ENCODE data around the gene DUSP8.
"Not testable (repeated sequence)": the region's sequence is repeated elsewhere in the genome, so short reads cannot be mapped to it uniquely, and the experiment has no call there.

Gene DUSP8

DNA sequence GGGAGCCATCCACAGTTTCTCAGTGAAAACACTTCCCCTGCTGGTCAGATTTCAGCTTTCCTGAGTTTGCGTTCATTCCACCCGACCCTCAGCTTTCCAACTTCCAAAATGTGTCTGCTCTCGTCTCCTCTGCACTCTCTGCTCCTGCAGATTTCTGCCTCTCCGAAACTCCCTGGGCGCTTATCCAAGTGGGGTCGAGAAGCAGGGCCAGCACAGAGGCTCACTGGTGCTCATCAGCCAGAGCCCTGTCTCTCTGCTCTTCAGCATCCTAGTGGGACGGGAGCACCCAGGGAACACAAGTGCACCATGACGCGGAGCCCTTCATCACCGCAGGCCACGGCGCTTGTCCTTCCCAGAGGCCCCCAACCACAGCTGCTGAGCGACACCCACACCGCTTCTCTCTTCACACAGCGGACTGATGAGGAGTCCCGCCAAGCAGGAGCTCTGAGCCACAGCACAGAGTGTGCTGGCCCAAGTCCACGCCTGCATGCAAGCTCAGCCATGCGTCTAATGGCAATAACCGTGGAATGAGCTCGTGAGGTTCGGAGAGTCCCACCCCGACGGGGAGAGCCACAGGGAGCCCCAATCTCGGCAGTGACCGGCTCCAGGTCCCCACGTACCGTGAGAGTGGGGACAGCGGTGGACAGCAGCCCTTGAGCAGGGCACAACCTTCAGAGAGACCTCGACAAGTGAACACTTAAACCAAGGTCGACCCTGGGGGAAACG, 57.6 kb downstream of the DUSP8 start:
- no peaks in the 10 kb centered on the region for H3K79me2 ChIP-seq (ENCODE audit: insufficient read depth, low read length)
- no peaks in the 10 kb centered on the region for H3K9me2 ChIP-seq (ENCODE audit: low read depth, low read length)
- H3K4me3 ChIP-seq (ENCODE audit: low read depth, low read length, poor library complexity, severe bottlenecking): no peak overlapping the region
- H3K9me3 ChIP-seq (ENCODE audit: low read length): no peaks in the 10 kb centered on the region
- H2AFZ ChIP-seq (ENCODE audit: low read length): no peak overlapping the region
- no peaks in the 10 kb centered on the region; the same call in 1 of the 2 replicates for H3K36me3 ChIP-seq (ENCODE audit: insufficient read depth, low read length)
- no peaks in the 10 kb centered on the region for H3K27me3 ChIP-seq (ENCODE audit: insufficient read depth, low read length)
- TF ChIP-seq EZH2 (IDR thresholded peaks at IDR 0.05; ENCODE audit: borderline replicate concordance, low read length): no peak
- TF ChIP-seq, protein P1, sequence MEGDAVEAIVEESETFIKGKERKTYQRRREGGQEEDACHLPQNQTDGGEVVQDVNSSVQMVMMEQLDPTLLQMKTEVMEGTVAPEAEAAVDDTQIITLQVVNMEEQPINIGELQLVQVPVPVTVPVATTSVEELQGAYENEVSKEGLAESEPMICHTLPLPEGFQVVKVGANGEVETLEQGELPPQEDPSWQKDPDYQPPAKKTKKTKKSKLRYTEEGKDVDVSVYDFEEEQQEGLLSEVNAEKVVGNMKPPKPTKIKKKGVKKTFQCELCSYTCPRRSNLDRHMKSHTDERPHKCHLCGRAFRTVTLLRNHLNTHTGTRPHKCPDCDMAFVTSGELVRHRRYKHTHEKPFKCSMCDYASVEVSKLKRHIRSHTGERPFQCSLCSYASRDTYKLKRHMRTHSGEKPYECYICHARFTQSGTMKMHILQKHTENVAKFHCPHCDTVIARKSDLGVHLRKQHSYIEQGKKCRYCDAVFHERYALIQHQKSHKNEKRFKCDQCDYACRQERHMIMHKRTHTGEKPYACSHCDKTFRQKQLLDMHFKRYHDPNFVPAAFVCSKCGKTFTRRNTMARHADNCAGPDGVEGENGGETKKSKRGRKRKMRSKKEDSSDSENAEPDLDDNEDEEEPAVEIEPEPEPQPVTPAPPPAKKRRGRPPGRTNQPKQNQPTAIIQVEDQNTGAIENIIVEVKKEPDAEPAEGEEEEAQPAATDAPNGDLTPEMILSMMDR (IDR thresholded peaks at IDR 0.05; ENCODE audit: low read length): no peak
- peaks cover 25% of the 10 kb centered on the region for H3K4me1 ChIP-seq (ENCODE audit: insufficient read depth, low read length, severe bottlenecking)
- H3K9ac ChIP-seq (ENCODE audit: low read length): no peak overlapping the region
- H3F3A ChIP-seq (ENCODE audit: insufficient read depth, low read length): peaks cover 8% of the 10 kb centered on the region
- no peak overlapping the region for H3K27ac ChIP-seq (ENCODE audit: low read depth, low read length, poor library complexity, severe bottlenecking)
- no peak overlapping the region for H3K4me2 ChIP-seq (ENCODE audit: low read length)
- no peaks in the 10 kb centered on the region for H4K20me1 ChIP-seq (ENCODE audit: insufficient read depth, low read length)

DNA sequence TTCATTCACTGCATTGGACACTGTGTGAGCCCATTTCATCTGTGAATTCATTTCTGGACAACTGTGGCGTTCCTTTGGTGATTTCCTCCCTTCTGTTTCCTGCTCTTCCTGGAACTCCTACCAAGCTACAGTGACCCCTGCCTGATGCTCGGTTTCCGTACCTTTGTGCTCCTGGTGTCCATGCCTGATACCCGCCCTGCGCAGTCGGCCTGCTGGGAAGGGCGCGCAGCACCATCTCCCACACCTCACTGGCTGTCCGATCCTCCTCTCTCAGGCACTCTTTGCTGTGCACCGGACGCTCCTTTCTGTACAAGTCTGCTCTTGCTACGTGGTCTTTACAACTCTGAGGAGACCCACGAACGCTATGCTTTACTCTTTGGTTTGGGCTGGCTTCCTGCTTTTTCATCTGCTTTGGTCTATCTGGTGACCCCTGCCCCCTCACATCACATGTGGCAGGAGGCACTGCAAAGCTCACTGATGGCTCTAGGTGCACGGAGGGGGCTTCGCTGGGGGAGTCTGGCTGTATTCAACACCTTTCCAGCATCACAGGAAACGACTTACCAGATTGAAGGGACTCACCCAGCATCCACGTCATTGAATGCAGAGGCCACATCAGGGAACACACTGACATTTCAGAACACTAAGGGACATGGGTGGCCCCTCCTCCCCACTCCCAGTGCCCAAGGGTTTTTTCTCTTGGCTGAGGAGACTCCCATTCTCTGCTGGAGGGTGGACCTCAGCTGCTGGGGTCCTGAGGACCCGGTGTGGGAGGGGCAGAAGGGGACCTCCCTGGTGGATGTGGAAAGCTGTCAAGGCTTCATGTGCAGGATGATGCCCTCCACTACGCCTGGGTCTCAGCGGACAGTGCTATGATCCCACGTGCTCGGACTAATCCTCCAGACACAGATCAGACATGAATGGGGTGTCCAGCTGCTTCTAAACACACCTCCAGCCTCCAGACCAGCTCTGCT, 58.5 kb downstream of the DUSP8 start:
- no peaks in the 10 kb centered on the region for H3K79me2 ChIP-seq (ENCODE audit: insufficient read depth, low read length)
- no peak overlapping the region for H3K27ac ChIP-seq (ENCODE audit: low read depth, low read length, poor library complexity, severe bottlenecking)
- no peaks in the 10 kb centered on the region for H4K20me1 ChIP-seq (ENCODE audit: insufficient read depth, low read length)

DNA sequence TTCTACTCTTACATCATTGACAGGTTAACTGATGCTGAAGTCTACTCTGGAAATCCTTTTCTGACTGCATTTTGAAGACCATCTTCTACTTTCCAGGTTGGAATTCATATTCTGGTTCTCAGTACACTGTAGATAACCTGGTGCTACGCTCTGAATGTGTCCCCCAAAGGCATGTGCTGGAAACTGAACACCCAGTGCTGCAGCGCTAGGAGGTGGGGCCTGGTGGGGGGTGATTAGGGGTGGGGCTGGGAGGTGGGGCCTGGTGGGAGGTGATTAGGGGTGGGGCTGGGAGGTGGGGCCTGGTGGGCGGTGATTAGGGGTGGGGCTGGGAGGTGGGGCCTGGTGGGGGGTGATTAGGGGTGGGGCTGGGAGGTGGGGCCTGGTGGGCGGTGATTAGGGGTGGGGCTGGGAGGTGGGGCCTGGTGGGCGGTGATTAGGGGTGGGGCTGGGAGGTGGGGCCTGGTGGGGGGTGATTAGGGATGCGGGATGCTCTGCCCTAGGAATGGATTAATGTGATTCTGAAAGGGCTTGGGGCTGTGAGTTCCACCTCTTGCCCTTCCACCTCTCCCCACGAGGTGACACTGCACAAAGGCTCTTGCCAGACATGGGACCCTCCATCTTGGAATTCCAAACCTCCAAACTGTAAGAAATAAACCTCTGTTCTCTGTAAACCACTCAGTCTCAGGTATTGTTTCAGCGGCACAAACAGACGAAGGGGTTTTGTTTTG, 59.4 kb downstream of the DUSP8 start:
- H3F3A ChIP-seq (ENCODE audit: insufficient read depth, low read length); H3K27me3 ChIP-seq (ENCODE audit: insufficient read depth, low read length); H3K9ac ChIP-seq (ENCODE audit: low read length); H3K4me2 ChIP-seq (ENCODE audit: low read length); H3K9me2 ChIP-seq (ENCODE audit: low read depth, low read length); H3K79me2 ChIP-seq (ENCODE audit: insufficient read depth, low read length); H2AFZ ChIP-seq (ENCODE audit: low read length); H3K4me3 ChIP-seq (ENCODE audit: low read depth, low read length, poor library complexity, severe bottlenecking); H4K20me1 ChIP-seq (ENCODE audit: insufficient read depth, low read length); H3K9me3 ChIP-seq (ENCODE audit: low read length); H3K27ac ChIP-seq (ENCODE audit: low read depth, low read length, poor library complexity, severe bottlenecking); H3K36me3 ChIP-seq (ENCODE audit: insufficient read depth, low read length): not testable (repeated sequence)
- H3K4me1 ChIP-seq (ENCODE audit: insufficient read depth, low read length, severe bottlenecking): peaks cover 25% of the 10 kb centered on the region

More for the DNA sequence above, 58.5 kb downstream of the DUSP8 start:
- H3K4me1 ChIP-seq (ENCODE audit: insufficient read depth, low read length, severe bottlenecking): peaks cover 25% of the 10 kb centered on the region
- no peaks in the 10 kb centered on the region for H3K27me3 ChIP-seq (ENCODE audit: insufficient read depth, low read length)
- no peaks in the 10 kb centered on the region for H3K9me2 ChIP-seq (ENCODE audit: low read depth, low read length)
- H3K36me3 ChIP-seq (ENCODE audit: insufficient read depth, low read length): no peaks in the 10 kb centered on the region; the same call in 1 of the 2 replicates
- no peak overlapping the region for H3K9ac ChIP-seq (ENCODE audit: low read length)
- H2AFZ ChIP-seq (ENCODE audit: low read length): no peak overlapping the region
- no peak overlapping the region for H3K4me3 ChIP-seq (ENCODE audit: low read depth, low read length, poor library complexity, severe bottlenecking)
- peaks cover 8% of the 10 kb centered on the region for H3F3A ChIP-seq (ENCODE audit: insufficient read depth, low read length)
- H3K4me2 ChIP-seq (ENCODE audit: low read length): no peak overlapping the region
- H3K9me3 ChIP-seq (ENCODE audit: low read length): no peaks in the 10 kb centered on the region
- TF ChIP-seq, protein P1 (IDR thresholded peaks at IDR 0.05; ENCODE audit: low read length): no peak
- TF ChIP-seq EZH2 (IDR thresholded peaks at IDR 0.05; ENCODE audit: borderline replicate concordance, low read length): no peak

All from OCI-LY1 (cell line).